K562 (cell line): Measurements from ENCODE around the gene VASH2.

Experiments used
- BRD9 ChIP-seq: fragments of 450-650 bp; IDR thresholded peaks from 2 replicates; pipeline ENCODE4 v1.6.1; 2018; ENCODE audit warnings: low read depth; ENCODE audit not compliant: partially characterized antibody
- CTCF ChIP-seq, 3 experiments: IDR thresholded peaks in 2 of 3; conservative IDR thresholded peaks in 1 of 3; 2 replicates each; pipeline ENCODE4 v1.5.1; 2011 to 2012; ENCODE audit warnings: low read length in 3 of 3, mild to moderate bottlenecking in 3 of 3, control low read depth in 2 of 3, improper control_type of control experiment in 1 of 3, inconsistent platforms in 1 of 3, low read depth in 1 of 3, mixed read lengths in 1 of 3, moderate library complexity in 1 of 3; ENCODE audit not compliant: insufficient read depth in 2 of 3
- GABPA ChIP-seq: fragments of 200-800 bp; sonication (Bioruptor generic); conservative IDR thresholded peaks from 2 replicates; pipeline ENCODE4 v1.6.1; 2016; ENCODE audit warnings: low read depth, missing genetic modification characterization, missing compliant biosample characterization
- SFPQ ChIP-seq: fragments of 200-400 bp; formaldehyde crosslinking; IDR thresholded peaks from 2 replicates; pipeline ENCODE4 v1.6.1; 2017; ENCODE audit warnings: mild to moderate bottlenecking, low read depth, low read length, moderate library complexity

- TF ChIP-seq CTCF (IDR thresholded peaks at IDR 0.05 in 2 of 3, conservative IDR thresholded peaks at IDR 0.05 in 1 of 3; ENCODE audit: insufficient read depth in 2 of 3, low read depth in 1 of 3, low read length in 3 of 3) (no peak), BRD9 (no peak), GABPA (no peak), SFPQ (no peak)
Observed at GRCh38 chr1:212977781-212978645, 27.7 kb downstream of the VASH2 start.
